NCI-H1930 (cell line): ENCODE data around the gene SP4.
"Not testable (repeated sequence)": the region's sequence is repeated elsewhere in the genome, so short reads cannot be mapped to it uniquely, and the experiment has no call there.

Experiments
- DNase-seq, 2 experiments: peaks; one replicate each; lab custom pipeline; 2025; lab: John Stamatoyannopoulos, UW

Gene SP4

GRCh38 chr7:21524680-21525079 lies 96.8 kb downstream of the SP4 start:
- no peak for DNase-seq

- DNase-seq: no peak
These were observed 98.1 kb downstream of the SP4 start for GRCh38 chr7:21526007-21526406.

GRCh38 chr7:21526448-21526847 lies 98.6 kb downstream of the SP4 start:
- DNase-seq: no peak

GRCh38 chr7:21532485-21532884 lies 104.6 kb downstream of the SP4 start:
- DNase-seq: not testable (repeated sequence)

GRCh38 chr7:21533646-21534045 lies 105.8 kb downstream of the SP4 start:
- not testable (repeated sequence) for DNase-seq

GRCh38 chr7:21536445-21537118 lies 108.7 kb downstream of the SP4 start:
- DNase-seq: not testable (repeated sequence)

- DNase-seq: no peak
These were observed 111.1 kb downstream of the SP4 start for GRCh38 chr7:21538936-21539495.

GRCh38 chr7:21542891-21543527 lies 115.1 kb downstream of the SP4 start, which contains the start of gene DNAH11:
DNAH11 (plus strand) TSS chr7:21543039; CDS start chr7:21543246, 207 bp downstream.
- DNase-seq: peak; percentile 61 to 70

GRCh38 chr7:21543528-21544302 lies 115.8 kb downstream of the SP4 start:
- DNase-seq: peak in 1 of 2 experiments; percentile 15

- no peak for DNase-seq
These were observed 116.4 kb downstream of the SP4 start for GRCh38 chr7:21544303-21544656.

- no peak for DNase-seq
These were observed 116.8 kb downstream of the SP4 start for GRCh38 chr7:21544715-21545114.

- no peak for DNase-seq
These were observed 119.6 kb downstream of the SP4 start for GRCh38 chr7:21547501-21547900.

GRCh38 chr7:21548491-21548890 lies 120.6 kb downstream of the SP4 start:
- DNase-seq: no peak

- DNase-seq: no peak
These were observed 122.2 kb downstream of the SP4 start for GRCh38 chr7:21550076-21550475.

- DNase-seq: no peak
These were observed 123.1 kb downstream of the SP4 start for GRCh38 chr7:21550821-21551531.

GRCh38 chr7:21562385-21562784 lies 134.5 kb downstream of the SP4 start:
- no peak for DNase-seq
